Mesendoderm (in vitro differentiated cells): ENCODE data around the gene ARID2.

Experiments
- DNase-seq: peaks from one replicate; pipeline ENCODE4 v3.0.0; 2013
- H2AK5ac ChIP-seq: 2 replicates; pipeline ENCODE4 v1.6.1; 2013; ENCODE audit warnings: low read length, inconsistent platforms
- H2BK120ac ChIP-seq: 2 replicates; pipeline ENCODE4 v1.6.1; 2013; ENCODE audit warnings: low read depth, mild to moderate bottlenecking, low read length, moderate library complexity, mixed read lengths
- H2BK15ac ChIP-seq: replicated peaks from 2 replicates; pipeline ENCODE4 v1.6.1; 2013; ENCODE audit warnings: low read depth, mild to moderate bottlenecking, moderate library complexity
- H2BK5ac ChIP-seq: 2 replicates; pipeline ENCODE4 v1.6.1; 2013; ENCODE audit warnings: low read length, inconsistent platforms
- H3K18ac ChIP-seq: 2 replicates; pipeline ENCODE4 v1.6.1; 2013; ENCODE audit warnings: mild to moderate bottlenecking, low read length, mixed read lengths
- H3K23ac ChIP-seq: one replicate; pipeline ENCODE4 v1.6.1; 2013; ENCODE audit warnings: low read length
- H3K27ac ChIP-seq: 2 replicates; pipeline ENCODE4 v1.5.1; 2013; ENCODE audit warnings: low read depth, mild to moderate bottlenecking, inconsistent platforms, low read length, moderate library complexity
- H3K27me3 ChIP-seq: 2 replicates; pipeline ENCODE4 v1.6.1; 2013; ENCODE audit warnings: low read length, control low read depth, mild to moderate bottlenecking, inconsistent platforms; ENCODE audit not compliant: insufficient read depth, poor library complexity
- H3K36me3 ChIP-seq: 2 replicates; pipeline ENCODE4 v1.6.1; 2013; ENCODE audit warnings: low read length, inconsistent platforms; ENCODE audit not compliant: control insufficient read depth, insufficient read depth
- H3K4ac ChIP-seq: one replicate; pipeline ENCODE4 v1.6.1; 2013; ENCODE audit warnings: low read depth, mild to moderate bottlenecking, low read length, moderate library complexity
- H3K4me1 ChIP-seq: 2 replicates; pipeline ENCODE4 v1.6.1; 2013; ENCODE audit warnings: low read depth, low read length, inconsistent platforms; ENCODE audit not compliant: control insufficient read depth
- H3K4me2 ChIP-seq: 2 replicates; pipeline ENCODE4 v1.6.1; 2013; ENCODE audit warnings: low read length
- H3K4me3 ChIP-seq: 2 replicates; pipeline ENCODE4 v1.5.1; 2013; ENCODE audit warnings: mild to moderate bottlenecking, low read length
- H3K56ac ChIP-seq: one replicate; pipeline ENCODE4 v1.6.1; 2013; ENCODE audit warnings: low read length
- H3K79me1 ChIP-seq: 2 replicates; pipeline ENCODE4 v1.6.1; 2013; ENCODE audit warnings: low read length, inconsistent platforms
- H3K79me2 ChIP-seq: 2 replicates; pipeline ENCODE4 v1.6.1; 2013; ENCODE audit warnings: mild to moderate bottlenecking, low read length; ENCODE audit not compliant: control insufficient read depth, insufficient read depth
- H3K9ac ChIP-seq: 2 replicates; pipeline ENCODE4 v1.6.1; 2013; ENCODE audit warnings: low read length, inconsistent platforms
- H4K5ac ChIP-seq: one replicate; pipeline ENCODE4 v1.6.1; 2013; ENCODE audit warnings: low read length
- H4K8ac ChIP-seq: one replicate; pipeline ENCODE4 v1.6.1; 2013; ENCODE audit warnings: low read depth, mild to moderate bottlenecking, control low read depth, low read length, moderate library complexity
- WGBS: extraction: QIAGEN DNeasy Blood & Tissue Kit; methylation state at CpG from one replicate; pipeline ENCODE4 v1.1.7; 2013; ENCODE audit warnings: low lambda C conversion rate, missing lambda C conversion rate; ENCODE audit not compliant: insufficient coverage; ENCODE audit errors: extremely low coverage; 5-methylcytosine and 5-hydroxymethylcytosine counted together

Gene ARID2

GRCh38 chr12:45774508-45775162 lies 45.1 kb downstream of the ARID2 start:
- Histone ChIP-seq H4K5ac (no peak overlapping the region), H3K4me1 (no peaks in the 10 kb centered on the region), H3K79me1 (peaks cover 5% of the 10 kb centered on the region), H3K27ac (no peak overlapping the region), H4K8ac (no peak overlapping the region), H3K27me3 (no peaks in the 10 kb centered on the region), H3K36me3 (no peaks in the 10 kb centered on the region), H2BK15ac (no peak overlapping the region), H3K4me2 (no peak overlapping the region), H3K4ac (no peak overlapping the region), H3K23ac (no peak overlapping the region), H2BK120ac (no peak overlapping the region), H2BK5ac (no peak overlapping the region), H3K56ac (no peak overlapping the region), H2AK5ac (no peak overlapping the region), H3K4me3 (no peak overlapping the region), H3K18ac (no peak overlapping the region), H3K9ac (no peak overlapping the region), H3K79me2 (peaks cover 15% of the 10 kb centered on the region)
- no peak for DNase-seq
- no CpG with 5 or more reads among the region's 5 CpGs for WGBS

GRCh38 chr12:45775465-45775864 lies 46.0 kb downstream of the ARID2 start:
- H3K36me3 ChIP-seq = no peaks in the 10 kb centered on the region
- no peak overlapping the region for H2BK5ac ChIP-seq
- H2BK15ac ChIP-seq = no peak overlapping the region
- H3K56ac ChIP-seq = no peak overlapping the region
- H4K5ac ChIP-seq = no peak overlapping the region
- no peak overlapping the region for H3K4me2 ChIP-seq
- no peak overlapping the region for H3K4me3 ChIP-seq
- H3K18ac ChIP-seq = no peak overlapping the region
- H3K79me2 ChIP-seq = peaks cover 12% of the 10 kb centered on the region
- no CpG with 5 or more reads among the region's 1 CpG for WGBS
- H3K27me3 ChIP-seq = no peaks in the 10 kb centered on the region
- H3K23ac ChIP-seq = no peak overlapping the region
- peaks cover 3% of the 10 kb centered on the region for H3K79me1 ChIP-seq
- H3K4me1 ChIP-seq = no peaks in the 10 kb centered on the region
- H3K9ac ChIP-seq = no peak overlapping the region
- no peak overlapping the region for H2BK120ac ChIP-seq
- no peak overlapping the region for H2AK5ac ChIP-seq
- no peak overlapping the region for H3K4ac ChIP-seq
- DNase-seq = no peak
- no peak overlapping the region for H3K27ac ChIP-seq
- no peak overlapping the region for H4K8ac ChIP-seq

- Histone ChIP-seq H3K4me1 (no peaks in the 10 kb centered on the region), H3K23ac (no peak overlapping the region), H3K9ac (no peak overlapping the region), H3K79me1 (peaks cover 1% of the 10 kb centered on the region), H3K18ac (no peak overlapping the region), H4K8ac (no peak overlapping the region), H4K5ac (no peak overlapping the region), H3K36me3 (no peaks in the 10 kb centered on the region), H2AK5ac (no peak overlapping the region), H3K4ac (no peak overlapping the region), H3K4me2 (no peak overlapping the region), H3K56ac (no peak overlapping the region), H2BK120ac (no peak overlapping the region), H3K27ac (no peak overlapping the region), H2BK5ac (no peak overlapping the region), H2BK15ac (no peak overlapping the region), H3K4me3 (no peak overlapping the region), H3K27me3 (no peaks in the 10 kb centered on the region), H3K79me2 (peaks cover 9% of the 10 kb centered on the region)
- peak; percentile 11 for DNase-seq
- WGBS = no CpG with 5 or more reads among the region's 2 CpGs
Measured at GRCh38 chr12:45775964-45776363, 46.5 kb downstream of the ARID2 start.

- H2BK120ac ChIP-seq = no peak overlapping the region
- no peak overlapping the region for H2BK5ac ChIP-seq
- no peak overlapping the region for H3K4me2 ChIP-seq
- no peak overlapping the region for H3K23ac ChIP-seq
- no peak overlapping the region for H2BK15ac ChIP-seq
- no peak overlapping the region for H3K4ac ChIP-seq
- H3K4me3 ChIP-seq = no peak overlapping the region
- H3K27me3 ChIP-seq = no peaks in the 10 kb centered on the region
- H2AK5ac ChIP-seq = no peak overlapping the region
- peaks cover 2% of the 10 kb centered on the region for H3K79me1 ChIP-seq
- no peak overlapping the region for H3K18ac ChIP-seq
- no peak overlapping the region for H4K8ac ChIP-seq
- no peaks in the 10 kb centered on the region for H3K4me1 ChIP-seq
- H4K5ac ChIP-seq = no peak overlapping the region
- H3K9ac ChIP-seq = no peak overlapping the region
- H3K79me2 ChIP-seq = peaks cover 5% of the 10 kb centered on the region
- H3K56ac ChIP-seq = no peak overlapping the region
- H3K36me3 ChIP-seq = no peaks in the 10 kb centered on the region
- no peak for DNase-seq
- H3K27ac ChIP-seq = no peak overlapping the region
Measured at GRCh38 chr12:45779936-45780335, 50.4 kb downstream of the ARID2 start.

GRCh38 chr12:45781080-45781479 lies 51.6 kb downstream of the ARID2 start:
- H2AK5ac ChIP-seq = no peak overlapping the region
- H3K79me2 ChIP-seq = peaks cover 3% of the 10 kb centered on the region
- H3K4me2 ChIP-seq = no peak overlapping the region
- H3K27ac ChIP-seq = no peak overlapping the region
- H3K4ac ChIP-seq = no peak overlapping the region
- H3K79me1 ChIP-seq = peaks cover 2% of the 10 kb centered on the region
- H3K56ac ChIP-seq = no peak overlapping the region
- no peak overlapping the region for H2BK15ac ChIP-seq
- no peaks in the 10 kb centered on the region for H3K27me3 ChIP-seq
- H3K4me3 ChIP-seq = no peak overlapping the region
- no peak overlapping the region for H3K9ac ChIP-seq
- no peak overlapping the region for H4K5ac ChIP-seq
- no peaks in the 10 kb centered on the region for H3K36me3 ChIP-seq
- H4K8ac ChIP-seq = no peak overlapping the region
- no peak overlapping the region for H2BK5ac ChIP-seq
- no peak for DNase-seq
- H3K23ac ChIP-seq = no peak overlapping the region
- no peaks in the 10 kb centered on the region for H3K4me1 ChIP-seq
- no peak overlapping the region for H3K18ac ChIP-seq
- H2BK120ac ChIP-seq = no peak overlapping the region

GRCh38 chr12:45785315-45785714 lies 55.8 kb downstream of the ARID2 start:
- H4K5ac ChIP-seq = no peak overlapping the region
- peaks cover 5% of the 10 kb centered on the region for H3K79me2 ChIP-seq
- H3K23ac ChIP-seq = no peak overlapping the region
- no peak overlapping the region for H2BK15ac ChIP-seq
- H3K18ac ChIP-seq = no peak overlapping the region
- H3K4me2 ChIP-seq = no peak overlapping the region
- no CpG with 5 or more reads among the region's 4 CpGs for whole genome bisulfite sequencing
- H3K27me3 ChIP-seq = no peaks in the 10 kb centered on the region
- no peak overlapping the region for H2BK120ac ChIP-seq
- no peak overlapping the region for H4K8ac ChIP-seq
- no peak overlapping the region for H3K4ac ChIP-seq
- no peak overlapping the region for H3K56ac ChIP-seq
- no peak for DNase-seq
- H3K9ac ChIP-seq = no peak overlapping the region
- H3K27ac ChIP-seq = no peak overlapping the region
- no peaks in the 10 kb centered on the region for H3K4me1 ChIP-seq
- no peaks in the 10 kb centered on the region for H3K36me3 ChIP-seq
- H3K79me1 ChIP-seq = peaks cover 2% of the 10 kb centered on the region
- H2AK5ac ChIP-seq = no peak overlapping the region
- no peak overlapping the region for H3K4me3 ChIP-seq
- H2BK5ac ChIP-seq = no peak overlapping the region
